Measurements from ENCODE around the gene NOSTRIN.
"Not testable (repeated sequence)": the region's sequence is repeated elsewhere in the genome, so short reads cannot be mapped to it uniquely, and the experiment has no call there.

NOSTRIN gene, protein sequence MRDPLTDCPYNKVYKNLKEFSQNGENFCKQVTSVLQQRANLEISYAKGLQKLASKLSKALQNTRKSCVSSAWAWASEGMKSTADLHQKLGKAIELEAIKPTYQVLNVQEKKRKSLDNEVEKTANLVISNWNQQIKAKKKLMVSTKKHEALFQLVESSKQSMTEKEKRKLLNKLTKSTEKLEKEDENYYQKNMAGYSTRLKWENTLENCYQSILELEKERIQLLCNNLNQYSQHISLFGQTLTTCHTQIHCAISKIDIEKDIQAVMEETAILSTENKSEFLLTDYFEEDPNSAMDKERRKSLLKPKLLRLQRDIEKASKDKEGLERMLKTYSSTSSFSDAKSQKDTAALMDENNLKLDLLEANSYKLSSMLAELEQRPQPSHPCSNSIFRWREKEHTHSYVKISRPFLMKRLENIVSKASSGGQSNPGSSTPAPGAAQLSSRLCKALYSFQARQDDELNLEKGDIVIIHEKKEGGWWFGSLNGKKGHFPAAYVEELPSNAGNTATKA

DNA sequence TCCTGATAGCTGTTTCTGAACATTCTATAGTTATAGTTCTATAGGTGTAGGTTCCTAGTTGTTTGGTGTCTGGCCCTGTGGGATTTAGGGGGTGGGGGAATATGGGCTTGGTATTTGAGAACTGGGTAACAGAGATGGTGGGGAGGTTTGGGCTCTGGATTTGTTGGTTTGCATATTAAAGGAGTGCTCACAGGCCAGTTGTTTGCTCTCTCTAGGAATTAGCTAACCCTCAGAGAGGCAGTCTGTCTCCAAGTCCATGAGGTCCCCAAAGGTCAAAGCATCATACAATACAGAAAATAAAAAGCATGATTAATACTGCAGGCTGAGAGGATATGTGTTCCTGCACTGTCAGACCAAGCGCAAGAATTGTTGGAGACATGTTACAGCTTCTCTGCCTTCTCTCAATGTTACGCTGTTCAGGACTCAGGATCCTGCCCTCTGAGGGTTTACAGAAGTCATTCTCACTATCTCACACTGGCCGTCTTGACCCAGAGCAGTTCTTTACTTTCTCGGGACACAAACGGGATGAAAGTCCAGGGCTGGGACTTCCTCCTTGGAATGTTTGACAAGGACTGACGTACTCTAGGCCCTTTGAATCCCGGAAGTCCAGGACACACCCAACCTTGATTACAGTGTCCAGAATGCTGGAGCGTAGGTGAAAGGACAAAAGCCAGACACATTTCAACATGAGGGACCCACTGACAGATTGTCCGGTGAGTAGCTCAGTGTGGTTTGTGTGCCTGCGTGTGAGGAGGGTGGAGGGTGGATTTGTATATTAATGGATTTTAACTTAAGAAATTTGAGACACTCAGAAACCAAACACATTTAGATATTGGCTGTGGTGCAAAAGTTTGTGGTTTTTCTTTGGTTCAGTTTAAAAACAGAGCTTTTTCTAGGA is at the start of gene NOSTRIN:
NOSTRIN (plus strand) TSS at position 677 of the 898 bp plus-strand sequence; CDS start at position 687, 10 bp downstream.
- peak; percentile 74 for DNase-seq

DNA sequence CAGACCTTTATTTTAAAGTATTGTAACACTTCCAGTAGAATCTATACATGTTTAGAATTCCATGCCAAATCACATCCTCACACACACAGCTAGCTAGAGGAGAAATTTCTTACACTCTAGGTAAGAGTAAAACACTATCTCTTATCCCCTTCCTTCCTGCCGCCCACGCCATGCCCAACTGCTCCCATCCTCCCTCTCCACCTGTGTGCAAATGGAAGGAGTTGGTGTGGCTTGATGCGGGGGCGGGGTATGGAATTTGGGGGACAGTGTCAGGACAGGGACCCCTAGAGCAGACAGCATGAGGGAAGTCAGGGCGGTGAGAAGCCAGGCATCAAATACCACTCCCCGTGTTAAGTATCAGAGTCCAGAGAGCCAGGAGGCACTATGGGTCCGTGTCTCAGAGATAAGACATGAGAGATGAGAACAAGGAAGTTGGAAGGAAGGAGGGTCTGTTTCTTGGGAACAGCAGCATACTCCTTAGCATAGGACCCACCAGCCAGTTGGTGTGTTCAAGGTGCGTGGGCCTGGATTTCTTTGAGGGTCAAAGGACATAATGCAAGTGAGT is 48.6 kb upstream of the NOSTRIN start:
- DNase-seq = no peak

DNA sequence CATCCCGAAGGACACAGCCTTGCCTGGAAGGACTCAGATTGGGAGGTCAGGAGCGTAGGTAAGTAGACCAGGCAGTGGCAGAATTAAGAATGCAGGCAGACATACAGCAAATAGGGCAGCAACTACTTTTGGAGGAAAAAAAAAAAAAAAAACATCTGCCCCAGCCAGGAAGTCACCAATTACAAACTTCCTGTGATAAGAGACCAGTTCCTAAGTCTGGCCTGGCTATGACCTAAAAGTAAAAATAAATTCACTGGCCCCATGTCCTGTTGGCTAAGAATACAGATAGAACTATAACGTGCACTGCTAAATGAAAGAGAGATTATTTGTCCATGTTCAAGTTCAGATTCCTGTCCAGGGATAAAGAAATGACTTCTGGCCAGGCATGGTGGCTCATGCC is 45.2 kb upstream of the NOSTRIN start:
- peak; percentile 49 for DNase-seq

DNA sequence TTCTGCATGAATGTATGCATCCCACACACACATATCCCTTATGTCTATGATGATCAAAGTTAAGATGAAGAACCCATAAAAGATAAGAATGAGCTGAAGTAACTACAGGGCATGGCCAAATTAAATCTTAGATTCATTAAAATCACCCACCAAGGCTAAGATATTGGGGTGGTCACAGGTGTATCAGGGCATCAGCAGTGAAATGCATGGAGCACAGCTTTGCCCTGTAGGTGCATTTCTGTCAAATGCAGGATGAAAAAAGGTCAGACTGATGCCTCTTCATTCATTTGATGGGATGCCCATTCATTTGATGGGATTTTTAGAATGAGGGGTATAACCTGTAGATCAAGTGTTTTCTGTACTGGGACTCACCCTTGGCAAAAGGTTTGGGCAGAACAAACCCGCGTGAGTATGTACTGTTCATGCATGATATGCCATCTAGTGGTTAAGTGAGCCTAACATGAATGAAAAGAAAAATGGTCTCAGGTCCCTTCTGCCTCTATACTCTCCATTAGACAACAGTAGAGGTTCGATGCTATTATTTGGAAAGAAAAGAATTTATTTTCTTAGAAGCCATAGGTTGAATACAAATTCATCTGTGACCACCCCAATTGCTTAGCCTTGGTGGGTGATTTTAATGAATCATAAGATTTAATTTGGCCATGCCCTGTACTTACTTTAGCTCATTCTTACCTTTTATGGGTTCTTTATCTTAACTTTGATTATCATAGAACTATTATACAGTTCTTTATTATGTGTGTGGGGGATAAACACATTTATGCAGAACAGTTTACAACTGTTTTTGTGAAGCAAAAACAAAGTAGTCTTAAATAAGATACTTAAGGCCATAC is 43.2 kb upstream of the NOSTRIN start:
- peak; percentile 69 for DNase-seq

DNA sequence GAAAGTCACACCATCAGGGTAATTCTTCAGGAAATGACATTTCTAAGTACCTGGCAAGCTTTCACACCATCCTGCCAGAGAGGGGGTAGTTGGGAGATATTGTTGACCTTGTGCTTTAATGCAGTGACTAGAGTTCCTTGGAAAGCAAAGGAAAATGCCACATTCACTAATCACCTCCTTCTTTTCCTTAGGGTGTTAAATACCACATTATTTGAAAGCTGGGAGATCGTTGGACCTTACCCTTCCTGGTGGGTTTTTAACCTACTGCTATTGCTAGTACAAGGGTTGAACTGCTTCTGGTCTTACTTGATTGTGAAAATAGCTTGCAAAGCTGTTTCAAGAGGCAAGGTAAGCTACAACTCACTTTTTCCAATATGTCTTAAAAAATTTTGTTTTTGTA is 37.0 kb upstream of the NOSTRIN start:
- DNase-seq = no peak

DNA sequence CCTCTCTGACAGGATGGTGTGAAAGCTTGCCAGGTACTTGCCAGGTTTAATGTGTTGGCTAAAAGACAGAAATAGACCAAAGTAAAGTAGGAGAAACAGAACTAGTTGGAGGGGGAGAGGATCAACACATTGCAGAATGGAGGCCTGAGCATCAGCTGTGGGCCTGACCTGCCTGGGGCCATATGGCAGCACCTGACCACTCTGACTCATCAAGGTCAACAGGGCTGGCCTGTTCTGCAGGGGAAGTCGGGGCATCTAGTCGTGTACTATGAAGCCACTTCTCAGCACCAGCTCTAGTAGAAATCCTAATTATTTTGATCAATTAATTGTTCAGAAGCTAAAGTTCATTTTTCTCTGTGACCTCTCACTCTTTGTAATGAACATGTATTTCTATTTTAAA is 35.8 kb upstream of the NOSTRIN start:
- no peak for DNase-seq

DNA sequence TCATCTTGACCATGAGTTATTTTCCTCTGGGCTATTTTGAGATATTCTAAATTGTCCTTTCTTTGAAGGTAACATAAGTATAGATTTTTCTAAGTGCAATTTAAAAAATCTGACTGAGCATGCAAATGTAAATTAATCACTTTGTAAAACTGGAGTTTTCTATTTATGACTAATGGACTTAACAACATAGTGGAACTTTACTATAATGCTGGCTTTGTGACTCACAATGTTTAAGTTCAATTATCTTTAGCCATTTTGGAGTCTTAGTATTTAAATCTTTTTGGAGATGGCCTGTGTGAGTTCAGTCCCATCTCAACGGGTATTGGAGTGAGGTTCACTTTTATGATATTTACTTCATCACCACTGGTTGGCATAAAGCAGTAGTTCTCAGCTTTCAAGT is 35.2 kb upstream of the NOSTRIN start:
- DNase-seq = no peak

DNA sequence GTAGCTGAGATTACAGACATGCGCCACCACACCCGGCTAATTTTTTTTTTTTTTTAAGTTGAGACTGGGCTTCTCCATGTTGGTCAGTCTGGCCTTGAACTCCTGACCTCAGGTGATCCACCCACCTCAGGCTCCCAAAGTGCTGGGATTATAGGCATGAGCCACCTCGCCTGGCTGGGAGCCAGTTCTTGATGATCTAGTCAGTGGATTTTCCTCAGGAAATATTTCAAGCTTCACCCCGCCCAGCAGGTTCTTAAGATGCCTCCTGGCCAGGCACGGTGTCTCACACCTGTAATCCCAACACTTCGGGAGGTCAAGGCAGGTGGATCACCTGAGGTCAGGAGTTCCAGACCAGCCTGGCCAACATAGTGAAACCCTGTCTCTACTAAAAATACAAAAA is 34.1 kb upstream of the NOSTRIN start:
- DNase-seq = not testable (repeated sequence)

DNA sequence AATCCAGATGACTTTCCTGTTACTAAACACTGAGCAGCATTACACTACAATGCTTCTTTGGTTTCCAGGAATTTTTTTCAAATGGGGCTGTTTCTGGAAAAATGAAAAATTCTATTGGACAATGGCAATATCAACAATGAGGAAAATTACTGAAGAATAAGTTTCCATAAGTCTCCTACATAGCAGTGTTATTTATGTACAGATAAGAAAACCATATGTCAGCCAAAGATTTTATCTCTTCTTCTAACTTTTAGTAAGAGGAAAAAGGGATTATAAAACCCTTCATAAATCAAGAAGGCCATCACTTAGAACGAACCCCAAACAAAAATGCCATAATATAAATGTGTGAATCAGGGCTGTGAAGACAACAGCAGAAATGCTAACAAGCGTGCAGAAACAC is 31.6 kb upstream of the NOSTRIN start:
- peak; percentile 9 for DNase-seq

DNA sequence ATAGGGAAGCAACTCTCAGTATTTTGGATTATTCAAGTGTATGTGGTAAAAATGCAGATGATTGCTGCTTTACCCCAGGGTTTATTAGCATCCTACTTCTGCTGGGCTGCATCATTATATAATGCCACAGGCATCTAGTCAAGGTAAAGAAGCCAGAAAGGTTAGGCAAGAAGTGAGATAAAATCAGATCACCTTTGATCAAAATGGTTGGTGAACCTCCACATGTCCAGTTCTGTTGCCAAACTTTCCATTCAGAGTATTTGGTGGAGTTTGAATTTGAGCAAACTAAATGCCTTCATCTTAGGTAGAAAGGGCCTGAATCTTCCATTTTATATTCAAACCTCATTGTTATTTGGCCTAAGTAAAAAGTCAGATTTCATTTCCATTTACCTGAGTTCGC is 29.7 kb upstream of the NOSTRIN start:
- DNase-seq = no peak

DNA sequence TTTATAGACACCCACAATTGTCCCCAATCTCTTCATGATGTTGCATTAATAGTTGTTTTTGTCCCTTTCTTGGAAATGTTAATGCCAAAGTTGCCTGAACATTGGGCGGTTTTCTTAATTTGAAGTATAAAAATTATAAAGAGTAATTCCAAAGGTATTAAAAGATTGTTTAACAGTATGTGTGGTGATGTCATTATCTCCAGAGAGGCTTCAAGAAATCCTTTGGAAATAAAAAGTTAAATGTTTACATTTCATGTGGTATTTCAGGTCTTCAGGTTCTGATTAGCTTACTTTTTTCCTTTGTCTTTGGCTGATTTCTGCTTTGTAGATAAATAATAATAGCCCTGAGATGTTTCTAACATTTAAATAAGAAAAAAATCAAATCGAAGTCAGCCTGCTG is 29.3 kb upstream of the NOSTRIN start:
- DNase-seq = no peak

DNA sequence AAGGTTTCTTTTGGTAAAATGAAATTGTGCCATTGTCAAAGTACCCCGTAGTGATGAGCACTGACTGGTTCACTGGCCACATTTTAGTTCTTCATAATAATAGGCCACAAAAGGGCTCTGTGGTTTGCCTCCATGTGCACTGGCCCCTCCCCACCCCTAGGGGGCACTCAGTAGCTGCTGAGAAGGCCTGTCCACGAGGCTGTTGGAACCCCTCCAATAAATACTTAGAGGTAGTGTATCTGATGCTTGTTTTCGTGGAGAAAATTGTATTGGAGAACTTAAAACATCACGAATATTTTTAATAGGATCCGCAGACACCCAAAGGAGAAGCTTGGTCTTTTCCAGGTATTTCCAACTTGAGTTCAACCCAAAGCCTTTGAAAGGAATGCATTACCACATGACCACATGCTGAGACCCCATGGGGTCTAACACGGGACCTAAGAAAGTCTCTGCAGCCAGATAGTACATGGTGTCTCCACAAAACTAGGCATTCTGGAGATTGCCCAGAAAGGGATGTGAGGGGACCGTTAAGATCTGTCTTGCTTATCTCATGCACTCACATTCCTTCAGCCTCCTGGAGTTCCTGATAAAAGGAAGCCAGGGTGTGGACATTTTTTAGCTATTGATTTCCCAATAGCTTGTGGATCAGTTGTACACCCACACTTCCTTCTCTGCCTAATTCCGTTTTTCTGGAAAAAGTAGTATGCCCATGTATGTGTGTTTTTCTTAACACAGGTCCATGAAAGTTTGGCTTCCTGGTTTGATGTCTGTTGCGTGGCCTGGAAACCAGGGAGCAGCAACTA is 28.5 kb upstream of the NOSTRIN start:
- DNase-seq = peak; percentile 93

DNA sequence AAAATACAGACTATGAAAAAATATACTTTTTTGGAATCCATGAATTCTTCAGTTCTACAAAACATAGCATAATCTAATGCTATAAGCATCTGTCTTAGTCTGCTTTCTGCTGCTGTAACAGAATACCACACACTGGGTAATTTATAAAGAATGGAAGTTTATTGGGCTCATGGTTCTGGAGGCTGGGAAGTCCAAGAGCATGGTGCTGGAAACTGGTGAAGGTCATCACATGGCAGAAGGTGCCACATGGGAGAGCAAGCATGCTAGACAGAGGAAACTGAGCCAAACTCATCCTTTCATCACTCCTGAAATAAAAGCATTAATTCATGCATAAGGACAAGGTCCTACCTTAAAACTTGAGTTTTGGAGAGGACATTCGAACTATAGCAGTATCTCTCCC is 26.6 kb upstream of the NOSTRIN start:
- no peak for DNase-seq

DNA sequence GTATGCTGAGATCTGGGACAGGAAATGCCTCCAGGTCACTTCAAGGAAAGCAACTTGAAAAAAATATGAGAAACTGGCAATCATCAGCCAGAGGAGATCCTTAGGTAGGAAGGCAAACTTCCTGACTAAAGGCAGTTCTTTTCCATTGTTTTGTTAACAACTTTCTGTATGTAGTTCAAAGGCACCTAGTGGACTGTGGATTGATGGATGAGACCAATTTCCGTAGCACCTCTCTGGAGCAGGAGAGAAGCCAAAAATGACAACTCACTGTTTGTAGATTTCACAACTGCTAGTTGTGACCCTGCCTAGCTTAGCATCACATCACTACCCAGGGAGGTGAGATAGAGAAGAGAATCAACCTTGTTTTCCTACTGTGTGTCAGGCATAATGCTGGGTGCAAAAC is 21.8 kb upstream of the NOSTRIN start:
- DNase-seq = no peak

DNA sequence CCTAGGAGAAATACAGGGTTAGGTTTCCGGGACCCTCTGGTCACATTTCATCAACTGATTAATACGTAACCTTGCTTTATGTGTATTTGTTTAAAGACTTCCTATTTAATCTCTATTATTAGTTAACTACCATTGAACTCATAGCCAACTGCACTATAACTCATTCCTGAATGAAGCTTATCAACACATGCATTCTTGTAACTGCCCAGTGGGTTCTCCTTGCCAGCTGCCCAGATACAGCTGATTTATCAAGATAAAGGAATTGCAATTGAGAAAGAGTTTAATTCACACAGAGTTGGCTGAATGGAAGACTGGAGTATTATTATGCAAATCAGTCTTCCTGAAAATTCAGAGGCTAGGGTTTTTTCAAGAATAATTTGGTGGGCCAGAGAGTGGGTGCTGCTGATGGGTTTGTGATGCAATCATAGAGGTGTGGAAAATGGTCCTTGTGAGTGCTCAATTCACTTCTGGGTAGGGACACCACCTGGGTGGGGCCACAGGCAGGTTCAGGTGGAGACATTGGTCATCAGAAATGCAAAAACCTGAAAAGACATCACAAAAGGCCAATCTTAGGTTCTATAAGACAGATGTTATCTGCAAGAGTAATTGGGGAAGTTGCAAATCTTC is 21.1 kb upstream of the NOSTRIN start:
- peak; percentile 40 for DNase-seq

DNA sequence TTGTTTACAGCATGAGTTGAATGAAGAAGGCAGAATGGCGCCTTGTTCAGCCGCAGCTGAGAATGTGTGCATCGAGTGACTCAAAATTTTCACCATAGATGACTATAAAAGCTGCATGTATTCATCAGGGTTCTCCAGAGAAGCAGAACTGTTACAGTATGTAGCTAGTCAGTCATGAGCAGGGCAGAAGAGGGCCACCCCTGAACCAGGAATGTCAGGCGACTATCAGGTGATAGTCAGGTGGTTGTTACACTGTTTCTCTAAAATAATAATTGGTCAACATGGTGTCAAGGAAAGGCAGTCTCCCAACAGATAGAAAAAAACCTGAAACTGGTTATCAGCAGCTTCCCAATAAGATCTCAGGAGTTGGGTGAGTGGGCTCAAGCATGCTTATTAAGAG is 20.2 kb upstream of the NOSTRIN start:
- no peak for DNase-seq

DNA sequence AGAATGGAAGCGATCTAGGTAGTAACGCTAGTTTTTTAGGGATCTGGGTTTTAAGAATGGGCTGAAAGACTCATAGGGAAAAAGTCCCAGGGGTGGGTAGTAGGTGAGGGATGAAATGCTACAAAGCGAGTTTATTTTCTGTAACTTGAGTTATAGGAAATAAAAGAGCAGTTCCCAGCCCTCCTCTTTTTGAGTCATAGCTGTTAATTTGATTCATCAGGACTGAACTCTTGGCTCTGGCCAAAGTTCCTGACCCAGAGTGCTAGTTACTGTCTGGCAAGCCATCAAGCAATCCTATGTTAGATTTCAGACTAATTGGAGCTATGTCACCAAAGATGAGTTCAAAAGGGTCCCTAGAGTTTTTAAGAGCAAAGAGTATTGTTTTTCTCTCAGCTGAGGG is 17.4 kb upstream of the NOSTRIN start:
- no peak for DNase-seq

DNA sequence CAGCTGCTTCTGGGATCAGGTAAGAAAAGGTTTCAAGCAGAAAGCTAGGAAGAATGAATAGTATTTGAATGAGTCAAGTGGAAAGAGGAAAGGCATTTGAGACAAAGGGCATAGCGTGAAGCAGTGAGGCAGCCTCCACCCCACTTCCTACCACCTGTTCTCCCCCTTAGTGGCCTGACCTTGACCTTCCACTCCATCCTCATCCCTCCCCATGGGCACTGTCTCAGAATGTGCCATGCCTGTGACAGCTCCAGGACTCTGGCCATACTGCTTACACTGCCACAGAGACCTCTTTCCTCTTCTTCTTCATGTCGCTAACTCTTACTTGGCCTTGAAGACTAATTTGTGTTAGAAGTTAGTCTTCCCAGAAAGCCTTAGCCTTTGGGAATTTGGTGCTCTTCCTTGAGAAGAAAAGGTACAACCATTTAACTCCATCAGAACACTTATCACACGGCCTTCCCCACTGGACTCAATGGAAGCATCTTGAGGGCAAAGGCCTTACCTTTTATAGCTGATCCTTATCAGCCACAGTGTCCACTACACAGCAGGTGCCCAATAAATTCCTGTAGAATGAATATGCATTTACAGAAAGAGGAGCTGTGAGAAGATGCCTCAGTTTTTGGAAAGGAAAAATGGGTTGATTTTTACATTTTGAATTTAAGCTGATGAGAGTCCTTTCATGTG is 15.2 kb upstream of the NOSTRIN start:
- no peak for DNase-seq

DNA sequence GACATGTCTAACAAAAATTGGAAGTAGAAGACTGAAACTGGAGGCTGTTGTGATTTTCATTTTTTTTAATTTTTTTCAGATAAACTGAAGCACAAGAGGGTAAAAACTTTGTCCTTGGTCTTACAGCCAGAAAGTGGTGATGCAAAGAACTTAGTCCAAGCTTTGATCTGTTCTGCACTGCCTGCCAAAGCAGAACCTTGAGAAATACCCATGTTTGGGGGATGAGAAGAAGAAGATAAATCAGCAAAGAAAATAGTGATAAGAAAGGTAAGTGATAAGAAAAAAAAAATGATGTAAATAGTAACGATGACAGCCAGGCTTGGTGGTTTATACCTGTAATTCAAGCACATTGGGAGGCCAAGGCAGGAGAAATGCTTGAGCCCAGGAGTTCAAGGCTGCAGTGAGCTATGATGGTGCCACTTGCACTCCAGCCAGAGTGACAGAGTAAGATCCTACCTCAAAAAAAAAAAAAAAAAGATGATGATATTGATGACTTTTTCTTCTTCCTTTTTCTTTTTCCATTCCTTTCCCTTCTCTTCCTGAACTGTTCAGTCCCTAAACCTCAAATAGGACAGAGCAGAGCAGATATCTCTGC is 14.6 kb upstream of the NOSTRIN start:
- no peak for DNase-seq

DNA sequence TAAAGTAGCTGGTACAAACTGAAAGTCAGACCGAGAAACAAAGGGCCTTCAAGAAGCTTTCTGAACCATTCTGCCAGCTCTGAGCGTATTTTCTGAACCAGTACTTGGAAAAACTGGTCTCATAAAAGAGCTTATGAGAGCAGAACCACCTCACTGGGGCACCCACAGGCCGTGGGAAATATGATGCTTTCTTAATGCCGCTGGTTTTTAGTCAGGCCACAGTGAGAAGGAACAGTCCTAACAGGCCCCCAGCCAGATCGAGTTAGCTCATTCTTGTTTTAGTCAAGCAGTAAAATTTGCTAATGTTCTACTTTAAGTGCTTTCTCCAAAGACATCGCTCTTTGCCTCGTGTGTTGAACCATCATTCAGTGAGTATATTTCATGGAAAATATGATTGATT is 12.7 kb upstream of the NOSTRIN start:
- no peak for DNase-seq

Measured in OCI-M1 (cell line).